Fibroblast of skin of right biceps (primary cell): ENCODE results near the gene WASHC2A.
"Not testable (repeated sequence)": the region's sequence is repeated elsewhere in the genome, so short reads cannot be mapped to it uniquely, and the experiment has no call there.

ENCODE experiments used
- DNase-seq: peaks from one replicate; pipeline ENCODE4 v3.0.0-alpha.2; 2013

The WASHC2A gene

GRCh38 chr10:50075139-50075538, 7.4 kb downstream of the WASHC2A start:
- DNase-seq, result not testable (repeated sequence)

- not testable (repeated sequence) for DNase-seq
These were observed 7.8 kb downstream of the WASHC2A start for GRCh38 chr10:50075544-50075943.

- not testable (repeated sequence) for DNase-seq
These were observed 23.6 kb downstream of the WASHC2A start for GRCh38 chr10:50091304-50091703.

- not testable (repeated sequence) for DNase-seq
These were observed 25.2 kb downstream of the WASHC2A start for GRCh38 chr10:50092928-50093327.

- not testable (repeated sequence) for DNase-seq
These were observed 26.9 kb downstream of the WASHC2A start for GRCh38 chr10:50094630-50095029.

- DNase-seq, result not testable (repeated sequence)
These were observed 27.6 kb downstream of the WASHC2A start for GRCh38 chr10:50095402-50095801.

- DNase-seq, result not testable (repeated sequence)
These were observed 29.0 kb downstream of the WASHC2A start for GRCh38 chr10:50096722-50097121.

GRCh38 chr10:50098645-50099044, 30.9 kb downstream of the WASHC2A start:
- not testable (repeated sequence) for DNase-seq

- DNase-seq, result not testable (repeated sequence)
These were observed 33.4 kb downstream of the WASHC2A start for GRCh38 chr10:50101139-50101582.

- not testable (repeated sequence) for DNase-seq
These were observed 34.0 kb downstream of the WASHC2A start for GRCh38 chr10:50101747-50102146.

- not testable (repeated sequence) for DNase-seq
These were observed 34.5 kb downstream of the WASHC2A start for GRCh38 chr10:50102267-50102666.

GRCh38 chr10:50108999-50109698, 41.4 kb downstream of the WASHC2A start:
- DNase-seq, result not testable (repeated sequence)

GRCh38 chr10:50112419-50113112, 44.8 kb downstream of the WASHC2A start:
- not testable (repeated sequence) for DNase-seq

- DNase-seq, result not testable (repeated sequence)
These were observed 59.0 kb downstream of the WASHC2A start for GRCh38 chr10:50126765-50127164.

- not testable (repeated sequence) for DNase-seq
These were observed 60.1 kb downstream of the WASHC2A start for GRCh38 chr10:50127770-50128292.

- not testable (repeated sequence) for DNase-seq
These were observed 63.7 kb downstream of the WASHC2A start for GRCh38 chr10:50131245-50131965.

- DNase-seq, result not testable (repeated sequence)
These were observed 64.6 kb downstream of the WASHC2A start for GRCh38 chr10:50132322-50132721.

- DNase-seq, result not testable (repeated sequence)
These were observed 65.1 kb downstream of the WASHC2A start for GRCh38 chr10:50132841-50133240.

- not testable (repeated sequence) for DNase-seq
These were observed 75.9 kb downstream of the WASHC2A start for GRCh38 chr10:50143512-50144174.

- peak; percentile 11 for DNase-seq
These were observed 77.8 kb downstream of the WASHC2A start for GRCh38 chr10:50145575-50145974.

- DNase-seq, result no peak
These were observed 85.1 kb downstream of the WASHC2A start for GRCh38 chr10:50152792-50153272.

GRCh38 chr10:50157868-50158267, 90.1 kb downstream of the WASHC2A start:
- not testable (repeated sequence) for DNase-seq
